GM21717 (cell line): ENCODE measurements around the gene ZNF646.

ENCODE experiments used
- ATAC-seq: cut with Tn5 transposase; IDR thresholded peaks from one replicate; pipeline ENCODE4 v1.9.1; 2021; ENCODE audit warnings: mild to moderate bottlenecking, moderate library complexity; ENCODE audit not compliant: unreplicated experiment

Gene ZNF646

GRCh38 chr16:31073970-31074813 lies at the start of gene ZNF646, which contains the start of gene ZNF668:
ZNF646 (plus strand) TSS chr16:31074422; CDS start chr16:31076325, 1,903 bp downstream.
ZNF668 (minus strand) TSS chr16:31074240; CDS start chr16:31064459, 9,781 bp downstream.
- ATAC-seq: peak; percentile 69

- no peak for ATAC-seq
Observed at GRCh38 chr16:31025339-31025738, 48.9 kb upstream of the ZNF646 start.

GRCh38 chr16:31029272-31029671 lies 45.0 kb upstream of the ZNF646 start:
- no peak for ATAC-seq

- ATAC-seq: no peak
Observed at GRCh38 chr16:31031276-31031675, 42.9 kb upstream of the ZNF646 start.

- ATAC-seq: peak; percentile 69
Observed at GRCh38 chr16:31032736-31033708, 41.2 kb upstream of the ZNF646 start, which contains the start of gene STX4. STX4 (plus strand) TSS chr16:31033558; CDS start chr16:31033806, 248 bp downstream.

- peak; percentile 39 for ATAC-seq
Observed at GRCh38 chr16:31033709-31034492, 40.3 kb upstream of the ZNF646 start.

- ATAC-seq: no peak
Observed at GRCh38 chr16:31036691-31037090, 37.5 kb upstream of the ZNF646 start.

GRCh38 chr16:31038993-31039392 lies 35.2 kb upstream of the ZNF646 start:
- no peak for ATAC-seq

- ATAC-seq: no peak
Observed at GRCh38 chr16:31042866-31043265, 31.4 kb upstream of the ZNF646 start.

GRCh38 chr16:31043352-31043751 lies 30.9 kb upstream of the ZNF646 start:
- no peak for ATAC-seq

GRCh38 chr16:31043898-31044481 lies 30.2 kb upstream of the ZNF646 start:
- no peak for ATAC-seq

- no peak for ATAC-seq
Observed at GRCh38 chr16:31050280-31051030, 23.8 kb upstream of the ZNF646 start.

GRCh38 chr16:31052114-31052513 lies 22.1 kb upstream of the ZNF646 start:
- ATAC-seq: no peak

- no peak for ATAC-seq
Observed at GRCh38 chr16:31055613-31056012, 18.6 kb upstream of the ZNF646 start.

GRCh38 chr16:31061126-31061812 lies 13.0 kb upstream of the ZNF646 start:
- no peak for ATAC-seq

- ATAC-seq: no peak
Observed at GRCh38 chr16:31061813-31062440, 12.3 kb upstream of the ZNF646 start.

- no peak for ATAC-seq
Observed at GRCh38 chr16:31063495-31063842, 10.8 kb upstream of the ZNF646 start.

- no peak for ATAC-seq
Observed at GRCh38 chr16:31063843-31064611, 10.2 kb upstream of the ZNF646 start.
